ENCODE data around the gene ETS1.

Gene ETS1

DNA sequence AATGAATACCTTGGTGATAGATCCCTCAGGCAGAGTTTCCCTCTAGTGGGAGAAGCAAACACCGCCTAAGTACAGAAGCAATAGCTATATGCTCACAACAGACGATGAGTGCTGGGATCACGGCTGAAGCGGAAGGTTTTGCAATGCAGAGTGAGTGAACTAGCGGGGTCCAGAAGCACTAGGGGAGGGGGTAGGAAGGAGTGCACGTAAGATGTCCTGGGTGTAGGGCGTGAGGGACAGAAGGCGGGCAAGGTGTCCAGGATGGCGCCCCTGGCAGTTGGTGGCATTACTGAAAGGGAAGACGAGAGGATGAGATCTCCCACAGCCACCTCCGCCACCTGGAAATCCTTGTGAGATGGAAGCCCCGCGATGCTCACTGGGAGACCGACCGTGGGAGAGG is 81.0 kb downstream of the ETS1 start:
- H3K9me3 ChIP-seq (ENCODE audit: severe bottlenecking), result no peaks in the 10 kb centered on the region
- peak; percentile 21 for DNase-seq
- peak overlapping the region; percentile 68 for H3K27ac ChIP-seq
- no peaks in the 10 kb centered on the region for H3K27me3 ChIP-seq (ENCODE audit: insufficient read depth, low read depth, severe bottlenecking)
- no peaks in the 10 kb centered on the region for H3K36me3 ChIP-seq
- no peak overlapping the region; the same call in 1 of the 2 replicates for H3K4me3 ChIP-seq (ENCODE audit: low read depth, low read length)
- TF ChIP-seq CTCF (IDR thresholded peaks at IDR 0.05; ENCODE audit: low read depth, low read length), result 0 out of 2 replicates have a peak, but pooled peaks have one; percentile 14

GRCh38 chr11:128505449-128506065 is 81.8 kb downstream of the ETS1 start:
- no peak for TF ChIP-seq CTCF (IDR thresholded peaks at IDR 0.05; ENCODE audit: low read depth, low read length)
- DNase-seq, result peak; percentile 93
- Histone ChIP-seq H3K36me3 (no peaks in the 10 kb centered on the region), H3K9me3 (ENCODE audit: severe bottlenecking) (no peaks in the 10 kb centered on the region), H3K27ac (peak overlapping the region; percentile 74), H3K4me3 (ENCODE audit: low read depth, low read length) (peak overlapping the region; percentile 32), H3K27me3 (ENCODE audit: insufficient read depth, low read depth, severe bottlenecking) (no peaks in the 10 kb centered on the region)

DNA sequence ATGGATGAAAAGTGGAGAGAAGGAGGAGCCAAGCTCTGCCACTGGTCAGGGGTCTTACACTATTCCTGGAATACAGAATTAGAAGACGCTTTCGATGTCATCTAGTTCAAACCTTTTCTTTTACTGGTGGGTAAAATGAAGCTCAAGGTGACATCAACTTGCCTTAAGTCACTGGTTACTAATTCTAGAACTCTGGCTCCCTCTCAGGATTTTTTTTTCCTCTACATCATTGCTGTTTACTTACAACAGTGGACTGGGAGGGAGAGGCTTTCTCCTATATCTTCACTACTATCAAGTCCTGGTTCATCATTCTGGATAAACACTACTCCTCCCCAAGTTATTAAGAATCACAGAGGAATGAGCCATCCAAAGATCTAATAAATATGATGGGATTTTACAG is 82.9 kb downstream of the ETS1 start:
- no peak for TF ChIP-seq CTCF (IDR thresholded peaks at IDR 0.05; ENCODE audit: low read depth, low read length)
- H3K36me3 ChIP-seq, result no peaks in the 10 kb centered on the region
- DNase-seq, result no peak
- peak overlapping the region; percentile 74 for H3K27ac ChIP-seq
- H3K9me3 ChIP-seq (ENCODE audit: severe bottlenecking), result no peaks in the 10 kb centered on the region
- no peaks in the 10 kb centered on the region for H3K27me3 ChIP-seq (ENCODE audit: insufficient read depth, low read depth, severe bottlenecking)
- H3K4me3 ChIP-seq (ENCODE audit: low read depth, low read length), result no peak overlapping the region

DNA sequence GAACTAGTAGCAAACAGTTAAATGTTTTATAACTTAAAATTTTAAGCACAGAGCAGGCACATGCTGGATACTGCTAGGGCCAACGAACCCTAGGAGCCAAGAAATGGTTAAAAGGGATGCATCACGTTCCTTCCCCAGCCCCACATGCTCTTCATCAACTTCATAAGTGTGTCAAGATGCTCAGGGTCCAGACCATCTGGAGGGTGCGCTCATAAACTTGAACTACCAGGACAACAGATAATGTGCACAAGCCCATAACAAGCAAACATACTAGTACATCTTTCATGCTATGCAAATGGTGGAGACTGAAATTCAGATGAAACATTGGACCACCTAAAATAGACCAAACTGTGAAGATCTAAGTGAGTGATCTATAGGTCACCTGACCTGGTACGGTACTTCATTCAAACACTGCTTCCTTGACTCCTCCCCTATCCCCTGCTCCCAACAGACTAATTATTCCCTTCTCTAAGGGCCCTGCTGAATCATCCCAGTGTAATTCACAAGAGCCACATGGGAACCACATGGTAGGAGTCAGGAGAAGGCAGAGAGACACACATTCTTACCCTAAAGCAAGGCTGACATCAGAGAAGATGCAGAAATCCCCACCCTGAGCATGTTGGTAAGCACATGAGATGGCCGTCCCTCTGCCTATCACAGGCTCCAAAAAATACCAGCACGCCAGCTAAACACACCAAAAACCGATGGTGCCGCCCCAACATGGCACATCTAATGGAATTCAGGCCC is 83.9 kb downstream of the ETS1 start:
- Histone ChIP-seq H3K27ac (no peak overlapping the region), H3K36me3 (no peaks in the 10 kb centered on the region), H3K4me3 (ENCODE audit: low read depth, low read length) (no peak overlapping the region), H3K9me3 (ENCODE audit: severe bottlenecking) (no peaks in the 10 kb centered on the region), H3K27me3 (ENCODE audit: insufficient read depth, low read depth, severe bottlenecking) (no peaks in the 10 kb centered on the region)
- TF ChIP-seq CTCF (IDR thresholded peaks at IDR 0.05; ENCODE audit: low read depth, low read length), result no peak
- no peak for DNase-seq

GRCh38 chr11:128502726-128503125 is 84.6 kb downstream of the ETS1 start:
- Histone ChIP-seq H3K9me3 (ENCODE audit: severe bottlenecking) (no peaks in the 10 kb centered on the region), H3K27ac (no peak overlapping the region), H3K36me3 (no peaks in the 10 kb centered on the region), H3K27me3 (ENCODE audit: insufficient read depth, low read depth, severe bottlenecking) (no peaks in the 10 kb centered on the region), H3K4me3 (ENCODE audit: low read depth, low read length) (no peak overlapping the region)
- peak; percentile 23 for DNase-seq
- no peak for TF ChIP-seq CTCF (IDR thresholded peaks at IDR 0.05; ENCODE audit: low read depth, low read length)

All from WERI-Rb-1 (cell line).